ENCODE data around the gene SLCO3A1.

GRCh38 chr15:92035551-92035950, 182.0 kb downstream of the SLCO3A1 start:
- TF ChIP-seq CTCF (IDR thresholded peaks at IDR 0.05; ENCODE audit: insufficient read depth, low read length) (no peak), POLR2AphosphoS5 (IDR thresholded peaks at IDR 0.05; ENCODE audit: low read depth) (no peak), SPI1 (IDR thresholded peaks at IDR 0.05; ENCODE audit: borderline replicate concordance, low read depth) (no peak), REST (IDR thresholded peaks at IDR 0.05; ENCODE audit: insufficient replicate concordance, low read depth) (no peak)

Data from HL-60 (cell line).